H1 (cell line): ENCODE results near the gene MGRN1. TPM values are rescaled to one million over a fixed set of nuclear protein-coding genes. Genes with fewer than 3 reads are reported as not detected.

Experiments used
- CTCF ChIA-PET: fragments of 300-600 bp; sonication (Branson Sonifier 250); formaldehyde crosslinking; loops from one replicate; lab custom pipeline; 2021; ENCODE audit not compliant: partially characterized antibody; lab: Charles Lee
- POLR2A ChIA-PET: fragments of 300-600 bp; sonication (Branson Sonifier 250); formaldehyde crosslinking; loops from one replicate; lab custom pipeline; 2021; ENCODE audit warnings: inconsistent platforms; ENCODE audit not compliant: partially characterized antibody; lab: Charles Lee
- DNase-seq, 2 experiments: peaks; one replicate each; pipeline versions ENCODE4 v3.0.0 to v3.0.0-alpha.2; 2010 to 2022; ENCODE audit warnings: low spot score in 2 of 2, low read depth in 1 of 2, mixed read lengths in 1 of 2
- FAIRE-seq: peaks from 2 replicates; lab custom pipeline; 2011; peaks lifted over from hg19 to GRCh38; lab: Jason Lieb, UNC
- H2AFZ ChIP-seq: 2 replicates; pipeline ENCODE4 v1.8.1; 2012; ENCODE audit warnings: low read length, inconsistent platforms
- H2AK5ac ChIP-seq: 2 replicates; pipeline ENCODE4 v1.6.1; 2013; ENCODE audit warnings: low read depth, low read length
- H2BK120ac ChIP-seq: replicated peaks from 2 replicates; pipeline ENCODE3; 2013; ENCODE audit warnings: low read depth, low read length, inconsistent platforms
- H2BK12ac ChIP-seq: 2 replicates; pipeline ENCODE4 v1.6.1; 2013; ENCODE audit warnings: low read depth, low read length
- H2BK15ac ChIP-seq: 2 replicates; pipeline ENCODE4 v1.6.1; 2013; ENCODE audit warnings: low read length
- H2BK20ac ChIP-seq: 2 replicates; pipeline ENCODE4 v1.6.1; 2013; ENCODE audit warnings: low read length
- H2BK5ac ChIP-seq: 2 replicates; pipeline ENCODE4 v1.6.1; 2013; ENCODE audit warnings: low read depth, low read length
- H3K14ac ChIP-seq: 2 replicates; pipeline ENCODE4 v1.6.1; 2013; ENCODE audit warnings: inconsistent platforms; ENCODE audit not compliant: insufficient read length
- H3K18ac ChIP-seq: 2 replicates; pipeline ENCODE4 v1.6.1; 2013; ENCODE audit warnings: low read length; ENCODE audit errors: extremely low read depth
- H3K23ac ChIP-seq: 2 replicates; pipeline ENCODE4 v1.6.1; 2013; ENCODE audit warnings: inconsistent platforms; ENCODE audit not compliant: insufficient read length
- H3K23me2 ChIP-seq: 2 replicates; pipeline ENCODE4 v1.6.1; 2013; ENCODE audit warnings: low read depth, low read length
- H3K27ac ChIP-seq: 2 replicates; pipeline ENCODE4 v1.6.1; 2011; ENCODE audit warnings: low read depth, low read length, inconsistent platforms
- H3K27me3 ChIP-seq, 4 experiments: replicated peaks in 1 of 4; 1 replicate in 1 of 4; 2 replicates in 3 of 4; pipeline versions ENCODE4 v1.6.1 to v1.8.1; 2011 to 2013; ENCODE audit warnings: low read length in 3 of 4, mild to moderate bottlenecking in 3 of 4, inconsistent platforms in 2 of 4, mixed read lengths in 2 of 4, moderate library complexity in 1 of 4; ENCODE audit not compliant: control insufficient read depth in 3 of 4, insufficient read depth in 3 of 4; ENCODE audit errors: extremely low read depth in 1 of 4
- H3K36me3 ChIP-seq, 4 experiments: 2 replicates each; pipeline versions ENCODE4 v1.6.1 to v1.8.1; 2011 to 2013; ENCODE audit warnings: mild to moderate bottlenecking in 4 of 4, low read length in 3 of 4, moderate library complexity in 2 of 4, control low read depth in 1 of 4, inconsistent platforms in 1 of 4; ENCODE audit not compliant: insufficient read depth in 4 of 4, control insufficient read depth in 2 of 4
- H3K4ac ChIP-seq: replicated peaks from 2 replicates; pipeline ENCODE3; 2013; ENCODE audit warnings: low read length, low read depth, mixed read lengths, inconsistent platforms; ENCODE audit not compliant: insufficient read length
- H3K4me1 ChIP-seq, 4 experiments: replicated peaks in 1 of 4; 1 replicate in 1 of 4; 2 replicates in 3 of 4; pipeline versions ENCODE4 v1.6.1 to v1.8.1; 2011 to 2013; ENCODE audit warnings: low read length in 3 of 4, inconsistent platforms in 2 of 4, mixed read lengths in 1 of 4; ENCODE audit not compliant: insufficient read depth in 4 of 4, control insufficient read depth in 3 of 4
- H3K4me2 ChIP-seq, 2 experiments: 2 replicates each; pipeline versions ENCODE4 v1.6.1 to v1.8.1; 2011 to 2013; ENCODE audit warnings: low read depth in 2 of 2, low read length in 2 of 2, control low read depth in 1 of 2, inconsistent platforms in 1 of 2, mild to moderate bottlenecking in 1 of 2; ENCODE audit not compliant: insufficient read depth in 1 of 2
- H3K4me3 ChIP-seq, 4 experiments: fragments of 200-600, 300-600 bp in 1 of 4; sonication (generic), shearing (Covaris generic), sonication (Bioruptor Twin) in 1 of 4; 2 replicates each; pipeline versions ENCODE4 v1.5.1 to v1.8.1; 2011 to 2016; ENCODE audit warnings: low read length in 4 of 4, low read depth in 3 of 4, control low read depth in 2 of 4, inconsistent platforms in 2 of 4, mild to moderate bottlenecking in 2 of 4, mixed read lengths in 1 of 4, moderate library complexity in 1 of 4; ENCODE audit not compliant: insufficient read depth in 2 of 4; ENCODE audit errors: extremely low read depth in 1 of 4
- H3K56ac ChIP-seq: replicated peaks from 2 replicates; pipeline ENCODE3; 2013; ENCODE audit warnings: low read depth, mild to moderate bottlenecking, mixed read lengths, low read length, inconsistent platforms; ENCODE audit not compliant: insufficient read length
- H3K79me1 ChIP-seq: 2 replicates; pipeline ENCODE4 v1.6.1; 2013; ENCODE audit warnings: low read depth, low read length, control low read depth
- H3K79me2 ChIP-seq, 2 experiments: 2 replicates each; pipeline versions ENCODE4 v1.6.1 to v1.8.1; 2012 to 2013; ENCODE audit warnings: low read length in 2 of 2, mild to moderate bottlenecking in 2 of 2, inconsistent platforms in 1 of 2; ENCODE audit not compliant: insufficient read depth in 2 of 2, control insufficient read depth in 1 of 2
- H3K9ac ChIP-seq, 4 experiments: replicated peaks in 1 of 4; 1 replicate in 1 of 4; 2 replicates in 3 of 4; pipeline versions ENCODE4 v1.6.1 to v1.8.1; 2011 to 2013; ENCODE audit warnings: low read depth in 3 of 4, low read length in 3 of 4, control low read depth in 2 of 4, mild to moderate bottlenecking in 2 of 4, moderate library complexity in 2 of 4, inconsistent platforms in 1 of 4; ENCODE audit errors: extremely low read depth in 1 of 4
- H3K9me3 ChIP-seq, 2 experiments: 2 replicates each; pipeline versions ENCODE4 v1.6.1 to v1.8.1; 2012 to 2013; ENCODE audit warnings: mild to moderate bottlenecking in 2 of 2, moderate library complexity in 2 of 2, control low read depth in 1 of 2, inconsistent platforms in 1 of 2, low read depth in 1 of 2, low read length in 1 of 2, mixed read lengths in 1 of 2; ENCODE audit not compliant: insufficient read depth in 2 of 2
- H4K20me1 ChIP-seq, 2 experiments: replicated peaks in 1 of 2; 2 replicates each; pipeline versions ENCODE3 to v1.8.1; 2011 to 2013; ENCODE audit warnings: inconsistent platforms in 2 of 2, low read length in 2 of 2, mild to moderate bottlenecking in 1 of 2; ENCODE audit not compliant: insufficient read depth in 2 of 2, control insufficient read depth in 1 of 2
- H4K5ac ChIP-seq: 2 replicates; pipeline ENCODE4 v1.6.1; 2013; ENCODE audit warnings: low read length, low read depth, mixed read lengths, inconsistent platforms; ENCODE audit not compliant: insufficient read length
- H4K8ac ChIP-seq: 2 replicates; pipeline ENCODE4 v1.8.0; 2013; ENCODE audit warnings: mild to moderate bottlenecking, moderate library complexity, low read length, inconsistent platforms; ENCODE audit not compliant: insufficient read depth; ENCODE audit errors: extremely low read depth
- H4K91ac ChIP-seq: replicated peaks from 2 replicates; pipeline ENCODE3; 2013; ENCODE audit warnings: low read length, mixed read lengths, inconsistent platforms; ENCODE audit not compliant: insufficient read length
- CBX8 ChIP-seq: fragments of 300-800, 300-1000 bp; sonication (generic); IDR thresholded peaks from 2 replicates; pipeline ENCODE4 v1.7.1; 2016; ENCODE audit warnings: low read depth, low read length, borderline replicate concordance
- HDAC2 ChIP-seq, 2 experiments: fragments of 300-600 bp in 1 of 2; sonication (generic) in 1 of 2; IDR thresholded peaks; 2 replicates each; pipeline ENCODE4 v1.6.1; 2011 to 2012; ENCODE audit warnings: low read depth in 2 of 2, low read length in 2 of 2, mild to moderate bottlenecking in 2 of 2, moderate library complexity in 2 of 2, borderline replicate concordance in 1 of 2, inconsistent platforms in 1 of 2
- JUN ChIP-seq: IDR thresholded peaks from 2 replicates; pipeline ENCODE4 v1.6.1; 2011; ENCODE audit warnings: low read depth, mild to moderate bottlenecking, improper control_type of control experiment, low read length
- JUND ChIP-seq: IDR thresholded peaks from 2 replicates; pipeline ENCODE4 v1.6.1; 2011; ENCODE audit warnings: mild to moderate bottlenecking, improper control_type of control experiment, low read length
- KDM4A ChIP-seq: IDR thresholded peaks from one replicate; pipeline ENCODE4 v1.7.1; 2012; ENCODE audit warnings: low read depth, mild to moderate bottlenecking, moderate library complexity, low read length, inconsistent platforms; ENCODE audit not compliant: severe bottlenecking
- KDM5A ChIP-seq: fragments of 200-600 bp; IDR thresholded peaks from 2 replicates; pipeline ENCODE4 v1.7.1; 2012; ENCODE audit warnings: mild to moderate bottlenecking, low read length, inconsistent platforms, mixed read lengths
- NRF1 ChIP-seq: IDR thresholded peaks from 2 replicates; pipeline ENCODE4 v1.6.1; 2011; ENCODE audit warnings: mild to moderate bottlenecking, low read depth, low read length, improper control_type of control experiment
- PHF8 ChIP-seq: fragments of 200-600 bp; sonication (generic); conservative IDR thresholded peaks from 2 replicates; pipeline ENCODE4 v1.7.1; 2012; ENCODE audit warnings: low read depth, mild to moderate bottlenecking, inconsistent platforms, low read length, moderate library complexity
- RXRA ChIP-seq: IDR thresholded peaks from 2 replicates; pipeline ENCODE4 v1.6.1; 2011; ENCODE audit warnings: low read depth, mild to moderate bottlenecking, low read length, moderate library complexity; ENCODE audit not compliant: insufficient read depth
- SIN3A ChIP-seq, 2 experiments: IDR thresholded peaks in 1 of 2; conservative IDR thresholded peaks in 1 of 2; 2 replicates each; pipeline ENCODE4 v1.6.1; 2011 to 2012; ENCODE audit warnings: low read length in 2 of 2, improper control_type of control experiment in 1 of 2, low read depth in 1 of 2, mild to moderate bottlenecking in 1 of 2
- SP2 ChIP-seq: IDR thresholded peaks from 2 replicates; pipeline ENCODE4 v1.6.1; 2012; ENCODE audit warnings: mild to moderate bottlenecking, low read length, inconsistent platforms
- SP4 ChIP-seq: IDR thresholded peaks from 2 replicates; pipeline ENCODE4 v1.6.1; 2012; ENCODE audit warnings: low read length, inconsistent platforms
- TAF1 ChIP-seq: IDR thresholded peaks from 2 replicates; pipeline ENCODE4 v1.6.1; 2011; ENCODE audit warnings: mild to moderate bottlenecking, low read depth, low read length
- TAF7 ChIP-seq: optimal IDR thresholded peaks from 2 replicates; pipeline ENCODE3; 2011; ENCODE audit warnings: low read depth, mild to moderate bottlenecking, inconsistent platforms, low read length, moderate library complexity, borderline replicate concordance
- WGBS, 2 experiments: shearing (Covaris generic) in 1 of 2; methylation state at CpG; one replicate each; pipeline versions ENCODE4 v1.1.6 to v1.1.7; 2013 to 2015; ENCODE audit warnings: low lambda C conversion rate in 2 of 2, mixed read lengths in 2 of 2, inconsistent platforms in 1 of 2, low coverage in 1 of 2, missing lambda C conversion rate in 1 of 2; ENCODE audit not compliant: insufficient replicate concordance in 2 of 2, insufficient coverage in 1 of 2, insufficient read length in 1 of 2; ENCODE audit errors: extremely low coverage in 1 of 2, missing lambda C conversion rate in 1 of 2; 5-methylcytosine and 5-hydroxymethylcytosine counted together
- polyA plus RNA-seq, 7 experiments: library from polyadenylated mRNA; depleted of rRNA in 3 of 7; stranded (reverse) in 5 of 7; unstranded in 2 of 7; fragments of >200 nt in 5 of 7; fragments of 200-250 nt in 2 of 7; gene quantifications; 1 replicate in 5 of 7; 2 replicates in 1 of 7; 4 replicates in 1 of 7; pipeline versions ENCODE4 v1.2.1 to v1.2.3, GENCODE V29; 2011 to 2013; ENCODE audit warnings: missing spikeins in 2 of 7, mixed read lengths in 2 of 7
- total RNA-seq: library from RNA; stranded (reverse); fragmentation: NEBNext Ultra II Directional; extraction: Animal tissue kit (Norgen Biotek cat#: 25700); gene quantifications from 2 replicates; pipeline ENCODE4 v1.2.1, GENCODE V29; 2021

Gene MGRN1
- total and polyA plus RNA-seq, 2 of the 8 experiments (the other 6 are each of a cell fraction or from before 2014, with no cell fraction given): 15.0 to 82.3 TPM

- Histone ChIP-seq H3K79me2 (no peaks in the 10 kb centered on the region), H2BK5ac (no peak overlapping the region), H2BK20ac (no peak overlapping the region), H3K9me3 (no peaks in the 10 kb centered on the region), H4K20me1 (peaks cover 0 to 1% of the 10 kb centered on the region in 2 experiments), H3K79me1 (no peaks in the 10 kb centered on the region), H3K4me3 (no peak overlapping the region), H3K23me2 (no peaks in the 10 kb centered on the region), H3K9ac (no peak overlapping the region), H2AK5ac (no peak overlapping the region), H3K56ac (no peak overlapping the region), H2BK120ac (no peak overlapping the region), H2AFZ (no peak overlapping the region), H3K4me2 (peak overlapping the region; percentile 20 to 49; a peak in 1 of 4 replicates), H2BK15ac (no peak overlapping the region), H2BK12ac (no peak overlapping the region), H3K4me1 (peaks cover 4 to 18% (median 9%) of the 10 kb centered on the region in 4 experiments), H3K27me3 (no peaks in the 10 kb centered on the region), H4K91ac (no peak overlapping the region), H4K8ac (no peak overlapping the region), H4K5ac (no peak overlapping the region), H3K23ac (no peak overlapping the region), H3K14ac (no peak overlapping the region), H3K27ac (peak overlapping the region; percentile 13; the same call in 1 of the 2 replicates), H3K4ac (no peak overlapping the region), H3K36me3 (peaks cover 0 to 19% (median 2%) of the 10 kb centered on the region in 4 experiments; a peak in 3 of 8 replicates), H3K18ac (0 out of 2 replicates have a peak overlapping the region, but pooled peaks have one; percentile 24)
- DNase-seq (peak in 1 of 2 experiments; percentile 50), FAIRE-seq (no peak)
- ChIA-PET CTCF (interaction anchor here (0.6 to 2.6 kb wide), 5 partner anchors 11 to 96 kb away, joined by 3 to 9 read pairs (median 4); partner anchors contain the start of genes ANKS3 and DNAAF8), POLR2A (interaction anchor here (3.0 kb wide), 1 partner anchor 16 kb away, joined by 11 read pairs; the partner anchor contains the start of genes ANKS3 and DNAAF8)
- 32% methylated on average over 5 of the region's 5 CpGs; no CpG with 5 or more reads in 1 of the 2 experiments for WGBS, 2 experiments
- TF ChIP-seq TAF7 (no peak), HDAC2 (IDR thresholded peaks at IDR 0.05; ENCODE audit: borderline replicate concordance in 1 of 2, low read depth in 2 of 2, low read length in 2 of 2) (no peak), PHF8 (no peak), KDM4A (no peak), JUN (no peak), RXRA (no peak), KDM5A (no peak), SIN3A (conservative IDR thresholded peaks at IDR 0.05 in 1 of 2, IDR thresholded peaks at IDR 0.05 in 1 of 2; ENCODE audit: low read depth in 1 of 2, low read length in 2 of 2) (no peak), SP4 (no peak), NRF1 (no peak), JUND (no peak), TAF1 (no peak), CBX8 (no peak), SP2 (no peak)
Observed at GRCh38 chr16:4718466-4718865, 93.8 kb downstream of the MGRN1 start.
